Suprapubic skin (tissue), 4 donors: Measurements from ENCODE around the gene NLN. TPM values are rescaled to one million over a fixed set of nuclear protein-coding genes. Genes with fewer than 3 reads are reported as not detected.
"Not testable (repeated sequence)": the region's sequence is repeated elsewhere in the genome, so short reads cannot be mapped to it uniquely, and the experiment has no call there.

Source experiments
- DNase-seq, 2 donors: peaks; one replicate each; pipeline ENCODE4 v3.0.0-alpha.2; 2019; ENCODE audit warnings: low spot score in 2 of 2
- H3K27ac ChIP-seq: fragments of 200-600 bp; sonication (generic); one replicate; pipeline ENCODE4 v1.5.1; 2019
- H3K27me3 ChIP-seq: fragments of 200-600 bp; sonication (generic); one replicate; pipeline ENCODE4 v1.5.1; 2019
- H3K36me3 ChIP-seq: fragments of 200-600 bp; sonication (generic); one replicate; pipeline ENCODE4 v1.5.1; 2019
- H3K4me1 ChIP-seq: fragments of 200-600 bp; sonication (generic); one replicate; pipeline ENCODE4 v1.5.1; 2019
- H3K4me3 ChIP-seq: fragments of 200-600 bp; sonication (generic); one replicate; pipeline ENCODE4 v1.5.1; 2019; ENCODE audit warnings: mild to moderate bottlenecking
- H3K9me3 ChIP-seq: fragments of 200-600 bp; sonication (generic); one replicate; pipeline ENCODE4 v1.5.1; 2019
- EP300 ChIP-seq: sonication (generic); formaldehyde crosslinking; IDR thresholded peaks from one replicate; pipeline ENCODE4 v1.6.1; 2017; ENCODE audit warnings: antibody characterized with exemption
- POLR2A ChIP-seq, 2 donors: fragments of 450-650 bp; IDR thresholded peaks; one replicate each; pipeline ENCODE4 v1.6.1; 2017; ENCODE audit warnings: antibody characterized with exemption in 2 of 2, mild to moderate bottlenecking in 2 of 2, moderate library complexity in 2 of 2
- POLR2AphosphoS5 ChIP-seq, 3 donors: sonication (generic); formaldehyde crosslinking; IDR thresholded peaks; one replicate each; pipeline ENCODE4 v1.6.1; 2017; ENCODE audit warnings: antibody characterized with exemption in 3 of 3
- WGBS: methylation state at CpG from one replicate; pipeline ENCODE4 v1.1.5; 2018; 5-methylcytosine and 5-hydroxymethylcytosine counted together
- total RNA-seq, 4 donors: library from RNA; depleted of rRNA; stranded (reverse); fragments of >200 nt; gene quantifications; one replicate each; pipeline ENCODE4 v1.1.0, GENCODE V29; 2016
- TF ChIP-seq, protein P1 (sequence below), 2 donors: fragments of 200-600 bp in 1 of 2; fragments of 450-650 bp in 1 of 2; sonication (generic) in 1 of 2; IDR thresholded peaks; one replicate each; pipeline ENCODE4 v1.5.1; 2016 to 2019; ENCODE audit warnings: antibody characterized with exemption in 2 of 2, mild to moderate bottlenecking in 1 of 2, moderate library complexity in 1 of 2

The NLN gene
- total RNA-seq, 4 donors from 2014 or later = 6.4 to 17.9 (median 14.0) TPM

DNA sequence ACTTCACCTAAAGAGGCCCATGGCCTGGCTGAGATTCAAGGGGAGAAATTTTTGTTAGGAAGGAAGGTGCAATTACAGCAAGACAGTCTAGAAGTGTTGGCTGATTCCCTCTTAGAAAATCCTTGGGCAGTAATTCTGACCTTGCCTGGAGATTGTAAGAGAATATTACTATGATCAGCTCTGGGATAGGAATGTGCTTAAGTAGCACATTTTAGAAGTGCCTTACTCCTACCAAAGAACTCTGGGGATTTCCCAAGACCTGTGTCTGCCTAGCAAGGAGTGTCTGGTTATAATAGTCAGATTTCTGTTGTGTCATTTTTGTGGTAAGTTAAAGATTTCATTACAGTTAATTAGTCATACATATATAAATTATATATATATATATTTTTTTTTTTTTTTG is 52.3 kb downstream of the NLN start:
- H3K27ac ChIP-seq = no peak overlapping the region
- no peaks in the 10 kb centered on the region for H3K27me3 ChIP-seq
- H3K4me1 ChIP-seq = no peaks in the 10 kb centered on the region
- no peak for TF ChIP-seq EP300
- TF ChIP-seq POLR2AphosphoS5 (IDR thresholded peaks at IDR 0.05) = no peak
- no peak for DNase-seq
- H3K36me3 ChIP-seq = no peaks in the 10 kb centered on the region
- no peak overlapping the region for H3K4me3 ChIP-seq
- H3K9me3 ChIP-seq = no peaks in the 10 kb centered on the region

DNA sequence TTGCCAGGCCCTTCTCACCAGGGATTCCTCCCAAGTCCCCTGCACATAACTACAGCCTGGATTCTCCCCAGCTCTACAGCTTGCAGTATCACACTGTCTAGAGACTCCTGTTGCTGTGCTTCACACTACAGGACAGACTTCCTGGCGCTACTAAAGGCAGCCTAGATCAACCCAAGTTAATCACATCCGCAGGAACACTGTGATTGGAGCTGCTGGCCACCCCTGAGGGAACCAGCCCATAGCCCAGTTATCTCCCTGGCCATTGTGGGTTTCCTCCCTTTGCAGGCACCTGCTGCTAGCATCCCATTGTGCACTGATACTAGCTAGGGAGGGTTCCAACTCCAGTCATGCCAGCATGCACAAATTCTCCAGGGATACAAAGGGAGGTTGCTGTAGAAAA is 53.5 kb downstream of the NLN start:
- DNase-seq = no peak
- H3K4me1 ChIP-seq = no peaks in the 10 kb centered on the region
- no peaks in the 10 kb centered on the region for H3K9me3 ChIP-seq
- no peak overlapping the region for H3K4me3 ChIP-seq
- no peaks in the 10 kb centered on the region for H3K27me3 ChIP-seq
- no peak overlapping the region for H3K27ac ChIP-seq
- 80% methylated on average over 2 of the region's 2 CpGs for WGBS
- no peak for TF ChIP-seq EP300
- H3K36me3 ChIP-seq = peaks cover 6% of the 10 kb centered on the region

DNA sequence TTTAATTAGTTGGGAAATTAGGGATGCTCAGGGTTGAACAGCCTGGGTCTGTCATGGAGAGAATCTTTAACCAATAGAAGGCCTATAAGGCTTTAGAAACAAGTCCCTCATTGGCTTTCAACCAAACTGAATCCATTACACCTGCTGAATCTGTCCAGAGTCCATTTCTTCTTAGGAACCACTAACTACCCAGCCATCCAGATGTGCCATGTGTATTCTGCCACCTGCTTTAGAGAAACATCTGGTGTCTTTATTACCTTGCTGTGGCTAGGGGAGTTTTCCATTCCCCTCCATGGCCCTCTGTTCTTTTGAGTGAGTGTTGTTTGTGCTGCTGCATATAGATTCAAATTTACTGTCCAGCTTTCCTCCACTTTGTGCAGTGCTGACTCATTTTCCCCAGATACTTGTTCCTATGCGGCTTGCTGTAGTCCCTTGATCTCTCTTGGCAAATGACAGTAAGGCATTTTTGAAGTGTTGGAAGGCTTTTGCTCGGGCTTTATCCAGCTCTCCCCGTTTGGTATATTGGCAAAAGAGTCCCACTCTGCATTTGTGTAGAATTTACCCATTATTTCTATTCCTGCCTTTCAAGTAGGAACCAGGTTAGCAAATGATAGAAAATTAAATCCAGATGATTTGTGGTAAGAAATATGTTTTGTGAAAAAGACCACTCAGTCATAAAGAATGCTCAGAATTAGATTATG is 54.6 kb downstream of the NLN start:
- no peak overlapping the region for H3K4me3 ChIP-seq
- WGBS = 83% methylated on average over 3 of the region's 3 CpGs
- no peaks in the 10 kb centered on the region for H3K9me3 ChIP-seq
- H3K36me3 ChIP-seq = peaks cover 17% of the 10 kb centered on the region
- H3K27me3 ChIP-seq = no peaks in the 10 kb centered on the region
- TF ChIP-seq POLR2A (IDR thresholded peaks at IDR 0.05) (no peak), POLR2AphosphoS5 (IDR thresholded peaks at IDR 0.05) (no peak), EP300 (no peak)
- TF ChIP-seq, protein P1, sequence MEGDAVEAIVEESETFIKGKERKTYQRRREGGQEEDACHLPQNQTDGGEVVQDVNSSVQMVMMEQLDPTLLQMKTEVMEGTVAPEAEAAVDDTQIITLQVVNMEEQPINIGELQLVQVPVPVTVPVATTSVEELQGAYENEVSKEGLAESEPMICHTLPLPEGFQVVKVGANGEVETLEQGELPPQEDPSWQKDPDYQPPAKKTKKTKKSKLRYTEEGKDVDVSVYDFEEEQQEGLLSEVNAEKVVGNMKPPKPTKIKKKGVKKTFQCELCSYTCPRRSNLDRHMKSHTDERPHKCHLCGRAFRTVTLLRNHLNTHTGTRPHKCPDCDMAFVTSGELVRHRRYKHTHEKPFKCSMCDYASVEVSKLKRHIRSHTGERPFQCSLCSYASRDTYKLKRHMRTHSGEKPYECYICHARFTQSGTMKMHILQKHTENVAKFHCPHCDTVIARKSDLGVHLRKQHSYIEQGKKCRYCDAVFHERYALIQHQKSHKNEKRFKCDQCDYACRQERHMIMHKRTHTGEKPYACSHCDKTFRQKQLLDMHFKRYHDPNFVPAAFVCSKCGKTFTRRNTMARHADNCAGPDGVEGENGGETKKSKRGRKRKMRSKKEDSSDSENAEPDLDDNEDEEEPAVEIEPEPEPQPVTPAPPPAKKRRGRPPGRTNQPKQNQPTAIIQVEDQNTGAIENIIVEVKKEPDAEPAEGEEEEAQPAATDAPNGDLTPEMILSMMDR (IDR thresholded peaks at IDR 0.05) = no peak
- DNase-seq = no peak
- no peaks in the 10 kb centered on the region for H3K4me1 ChIP-seq
- H3K27ac ChIP-seq = no peak overlapping the region

DNA sequence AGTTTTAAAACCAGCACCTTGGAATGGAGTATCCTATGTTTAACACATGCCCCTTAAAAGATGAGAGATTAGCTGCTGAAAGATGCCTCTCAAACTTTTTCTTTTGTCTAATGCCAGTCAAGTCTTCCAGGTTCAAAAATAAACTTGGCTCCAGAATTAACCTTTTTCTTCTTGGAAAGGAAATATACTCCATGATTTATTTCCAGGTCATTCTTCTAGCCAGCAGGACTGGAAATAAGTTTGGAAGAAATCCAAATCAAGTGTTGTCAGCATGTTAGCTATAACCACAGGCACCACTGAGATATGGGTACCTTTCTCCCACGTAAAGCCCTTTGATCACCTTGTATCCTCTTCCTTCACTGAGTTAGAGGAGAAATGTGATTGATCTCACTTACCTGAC is 56.1 kb downstream of the NLN start:
- Histone ChIP-seq H3K27me3 (no peaks in the 10 kb centered on the region), H3K36me3 (peaks cover 17% of the 10 kb centered on the region), H3K4me1 (no peaks in the 10 kb centered on the region), H3K9me3 (no peaks in the 10 kb centered on the region), H3K4me3 (no peak overlapping the region), H3K27ac (no peak overlapping the region)
- TF ChIP-seq EP300 (no peak), POLR2AphosphoS5 (IDR thresholded peaks at IDR 0.05) (no peak), POLR2A (IDR thresholded peaks at IDR 0.05) (no peak)
- TF ChIP-seq, protein P1 (IDR thresholded peaks at IDR 0.05) = no peak
- DNase-seq = no peak
- 68% methylated on average over 1 of the region's 1 CpG for WGBS

DNA sequence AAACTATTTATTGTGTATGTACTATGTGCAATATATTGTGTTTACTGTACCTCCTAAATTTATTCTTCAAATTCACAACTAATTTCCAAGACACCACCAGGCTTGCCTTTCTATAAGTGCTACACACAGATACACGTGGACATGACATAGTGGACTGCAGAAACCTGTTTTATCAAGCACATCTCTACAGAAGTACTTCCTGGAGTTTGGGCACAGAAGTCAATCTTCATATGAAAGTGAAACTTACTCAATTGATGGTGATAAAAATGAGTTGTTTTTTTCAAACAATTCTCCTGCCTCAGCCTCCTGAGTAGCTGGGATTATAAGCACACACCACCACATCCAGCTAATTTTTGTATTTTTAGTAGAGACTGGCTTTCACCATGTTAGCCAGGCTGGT is 57.6 kb downstream of the NLN start:
- Histone ChIP-seq H3K4me1 (no peaks in the 10 kb centered on the region), H3K9me3 (no peaks in the 10 kb centered on the region), H3K27ac (no peak overlapping the region), H3K4me3 (no peak overlapping the region), H3K27me3 (no peaks in the 10 kb centered on the region), H3K36me3 (peaks cover 17% of the 10 kb centered on the region)
- no peak for DNase-seq
- WGBS = 56% methylated on average over 1 of the region's 1 CpG
- TF ChIP-seq POLR2AphosphoS5 (IDR thresholded peaks at IDR 0.05) (no peak), EP300 (no peak), POLR2A (IDR thresholded peaks at IDR 0.05) (no peak)
- TF ChIP-seq, protein P1 (IDR thresholded peaks at IDR 0.05) = no peak

DNA sequence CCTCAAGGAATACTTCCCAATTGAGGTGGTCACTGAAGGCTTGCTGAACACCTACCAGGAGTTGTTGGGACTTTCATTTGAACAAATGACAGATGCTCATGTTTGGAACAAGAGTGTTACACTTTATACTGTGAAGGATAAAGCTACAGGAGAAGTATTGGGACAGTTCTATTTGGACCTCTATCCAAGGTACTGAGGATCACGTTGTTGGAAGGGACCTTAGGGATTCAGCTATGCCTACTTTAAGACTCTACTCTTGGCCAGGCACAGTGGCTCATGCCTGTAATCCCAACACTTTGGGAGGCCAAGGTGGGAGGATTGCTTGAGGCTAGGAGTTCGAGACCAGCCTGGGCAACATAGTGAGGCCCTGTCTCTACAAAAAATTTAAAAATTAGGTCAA is 66.3 kb downstream of the NLN start:
- not testable (repeated sequence) for H3K27me3 ChIP-seq, H3K4me3 ChIP-seq, H3K9me3 ChIP-seq, H3K27ac ChIP-seq, H3K4me1 ChIP-seq, DNase-seq
- 93% methylated on average over 2 of the region's 2 CpGs for WGBS
- peaks cover 24% of the 10 kb centered on the region for H3K36me3 ChIP-seq
